GM21786 (cell line): Measurements from ENCODE around the gene IRX3.

Experiments
- ATAC-seq: cut with Tn5 transposase; IDR thresholded peaks from one replicate; pipeline ENCODE4 v1.9.1; 2021; ENCODE audit not compliant: unreplicated experiment

The IRX3 gene

DNA sequence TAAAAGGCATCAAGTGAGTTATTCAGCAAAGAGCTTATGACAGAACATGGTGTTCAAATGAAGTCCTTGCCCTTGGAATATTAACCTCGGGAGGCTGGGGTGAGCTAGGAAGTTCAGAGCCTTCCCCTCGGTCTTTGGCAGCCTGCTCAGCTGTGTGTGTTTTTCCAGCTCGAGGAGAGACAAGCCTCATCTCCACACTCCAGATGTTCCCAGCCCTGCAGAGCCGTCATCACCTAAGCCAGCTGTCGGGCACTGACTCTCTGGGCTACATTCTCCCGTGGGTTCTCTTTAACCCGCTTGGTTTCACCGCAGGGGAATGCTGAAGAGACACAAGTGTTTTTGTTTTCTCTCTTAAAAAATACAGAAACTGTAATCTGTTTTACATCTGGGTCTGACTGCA lies 47.1 kb downstream of the IRX3 start:
- ATAC-seq, result no peak

DNA sequence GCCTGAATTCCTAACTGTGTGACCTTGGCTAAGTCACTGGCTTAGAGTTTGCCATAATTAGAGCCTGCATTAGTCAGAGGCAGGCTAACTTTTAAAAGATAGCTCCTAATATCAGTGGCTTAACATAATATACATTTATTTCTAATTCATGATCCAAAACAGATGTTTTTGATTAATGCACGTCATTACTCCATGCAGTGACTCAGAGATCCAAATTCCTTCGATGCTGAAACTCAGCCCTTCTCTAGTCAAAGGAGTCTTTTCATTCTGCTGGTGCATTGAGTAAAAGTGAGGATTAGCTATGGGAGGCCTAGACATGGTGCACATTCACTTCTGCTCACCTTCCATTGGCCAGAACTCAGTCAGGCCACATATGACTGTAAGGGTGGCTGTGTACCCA lies 49.8 kb downstream of the IRX3 start:
- ATAC-seq, result no peak

DNA sequence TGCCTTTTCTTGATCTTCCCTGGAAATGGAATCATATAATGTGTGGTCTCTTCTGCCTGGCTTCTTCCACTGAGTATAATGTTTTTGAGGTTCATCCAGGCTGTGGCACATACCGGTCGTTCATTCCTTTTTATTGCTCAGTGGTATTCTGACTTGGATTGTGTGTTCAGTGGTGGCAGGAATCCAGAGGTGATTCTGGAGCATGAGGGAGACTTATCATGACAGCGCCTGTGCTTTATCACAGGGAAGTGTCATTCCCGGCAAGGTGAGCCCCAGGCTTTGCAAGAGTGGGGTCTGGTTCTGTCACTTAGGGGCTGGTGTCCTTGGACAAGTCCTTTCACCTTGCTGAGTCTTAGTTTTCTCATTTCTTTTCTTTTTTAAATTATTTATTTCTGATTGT lies 53.0 kb downstream of the IRX3 start:
- no peak for ATAC-seq
